Measurements from ENCODE around the gene TNFRSF8.
A peak's percentile ranks its signal among the peaks of the same experiment; 100 is the strongest.

Gene TNFRSF8

GRCh38 chr1:12161662-12162458 is 98.8 kb downstream of the TNFRSF8 start:
- peak; percentile 82 to 85 for DNase-seq

DNA sequence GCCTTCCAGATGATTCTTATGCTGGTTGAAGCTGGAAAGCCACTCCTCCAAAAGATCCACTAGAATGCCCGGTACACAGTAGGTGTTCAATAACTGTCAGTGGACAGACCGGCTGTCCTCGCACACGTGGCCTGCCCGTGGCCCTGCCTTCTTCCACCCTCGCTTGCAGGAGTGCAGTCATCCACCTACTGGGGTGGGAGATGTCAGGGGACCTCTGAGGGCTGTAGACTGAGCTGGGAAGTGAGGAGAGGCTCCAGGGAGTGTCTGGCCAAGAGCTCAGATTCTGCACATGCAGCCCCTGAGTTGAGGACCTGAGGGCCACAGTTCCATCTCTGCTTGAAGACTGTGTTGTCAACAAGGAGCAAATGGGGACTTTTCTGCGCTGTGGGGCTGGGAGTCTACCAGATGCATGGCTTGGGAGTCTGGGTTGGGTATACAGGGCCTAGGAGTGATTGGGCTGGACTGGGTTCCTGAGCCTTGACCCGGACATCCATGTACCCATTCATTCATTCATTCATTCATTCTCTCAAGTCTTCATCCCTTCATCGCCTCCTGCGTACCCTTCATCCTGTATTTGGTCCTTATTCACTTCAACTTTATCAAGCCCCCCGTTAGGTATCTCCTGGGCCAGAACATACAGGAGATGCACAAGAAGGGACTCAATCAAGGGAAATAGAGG is 99.5 kb downstream of the TNFRSF8 start:
- no peak for DNase-seq

GRCh38 chr1:12163210-12163609 is 100.1 kb downstream of the TNFRSF8 start:
- no peak for DNase-seq

DNA sequence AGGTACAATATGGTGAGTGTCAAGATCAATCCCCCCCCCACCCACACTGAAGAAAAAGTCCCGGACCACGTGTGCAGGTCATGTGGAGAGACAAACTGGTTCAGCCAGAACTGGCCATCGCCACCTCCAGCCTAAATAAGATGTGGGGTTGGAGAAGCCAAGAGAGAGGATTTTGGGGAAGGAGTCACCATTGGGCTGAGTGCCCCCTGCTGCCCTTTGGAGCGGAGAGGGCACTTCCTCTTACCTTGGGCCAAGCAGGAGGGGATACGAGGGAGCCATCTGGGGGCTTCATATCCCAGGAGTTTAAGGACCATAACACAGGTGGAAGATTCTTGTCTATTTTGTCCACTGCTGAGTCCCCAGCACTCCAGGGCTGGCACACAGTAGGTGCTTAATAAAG is 101.1 kb downstream of the TNFRSF8 start:
- DNase-seq, result no peak

GRCh38 chr1:12165342-12165741 is 102.2 kb downstream of the TNFRSF8 start:
- peak in 1 of 2 donors; percentile 49 for DNase-seq

- peak; percentile 78 to 82 for DNase-seq
Measured at GRCh38 chr1:12166834-12167492, 103.9 kb downstream of the TNFRSF8 start, which contains the start of gene TNFRSF1B. Gene TNFRSF1B, plus strand, starts transcription at chr1:12166991. Its CDS starts 101 bp downstream, at chr1:12167092.

- no peak for DNase-seq
Measured at GRCh38 chr1:12167493-12168429, 104.7 kb downstream of the TNFRSF8 start.

DNA sequence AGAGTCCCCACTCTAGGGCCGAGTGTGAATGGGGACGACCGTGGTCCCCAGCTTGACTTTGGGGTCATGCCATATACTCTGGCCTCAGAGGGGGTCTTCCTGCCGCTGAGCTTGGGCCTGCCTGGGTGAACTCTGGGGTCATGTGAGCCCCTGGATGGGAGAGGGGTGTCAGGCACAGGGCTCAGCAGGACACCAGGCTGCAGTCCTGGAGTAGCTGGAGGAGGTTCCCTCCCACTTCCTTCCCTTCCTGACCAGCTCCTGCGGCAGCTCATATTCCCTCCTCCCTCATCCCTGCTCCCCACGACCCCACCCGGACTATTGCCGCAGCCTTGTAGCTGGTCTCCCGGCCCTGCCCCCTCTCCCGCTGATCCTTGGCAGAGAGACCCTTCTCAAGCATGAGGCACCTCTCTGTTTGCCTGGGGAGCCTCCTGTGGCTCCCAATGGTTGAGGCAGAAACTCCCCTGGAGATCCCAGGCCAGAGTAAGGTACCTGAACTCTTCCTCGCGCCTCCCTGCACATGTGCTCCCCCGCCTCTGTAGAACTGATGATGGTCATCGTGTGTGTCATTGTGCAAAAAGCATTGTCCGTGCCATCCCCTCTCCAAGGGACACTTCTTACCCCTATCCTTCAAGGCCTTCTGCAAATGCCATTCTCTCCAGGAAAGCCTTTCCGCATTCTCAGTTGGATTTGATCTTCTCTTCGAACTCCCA is 105.5 kb downstream of the TNFRSF8 start:
- no peak for DNase-seq

GRCh38 chr1:12169442-12170135 is 106.5 kb downstream of the TNFRSF8 start:
- no peak for DNase-seq

DNA sequence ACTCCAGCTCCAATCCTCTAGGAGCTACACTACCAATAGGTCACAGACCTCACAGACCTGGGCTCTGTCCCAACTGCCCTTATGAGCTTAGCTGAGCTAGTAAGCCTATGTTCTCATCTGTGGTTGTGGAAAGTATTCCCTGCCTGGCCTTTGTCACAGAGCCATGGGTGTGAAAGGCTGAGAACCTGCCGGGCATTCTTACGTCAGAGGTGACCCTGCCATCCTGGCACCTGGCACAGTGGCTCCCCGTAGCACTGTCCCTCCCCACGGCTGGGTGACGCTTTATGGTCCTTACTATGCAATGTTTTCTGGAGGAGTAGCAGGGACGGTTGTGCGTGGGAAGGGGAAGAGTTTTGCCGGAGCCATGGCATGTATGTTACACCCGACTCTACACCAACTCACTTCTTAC is 107.2 kb downstream of the TNFRSF8 start:
- no peak for DNase-seq

- peak; percentile 50 to 73 for DNase-seq
Measured at GRCh38 chr1:12171206-12172041, 108.3 kb downstream of the TNFRSF8 start.

DNA sequence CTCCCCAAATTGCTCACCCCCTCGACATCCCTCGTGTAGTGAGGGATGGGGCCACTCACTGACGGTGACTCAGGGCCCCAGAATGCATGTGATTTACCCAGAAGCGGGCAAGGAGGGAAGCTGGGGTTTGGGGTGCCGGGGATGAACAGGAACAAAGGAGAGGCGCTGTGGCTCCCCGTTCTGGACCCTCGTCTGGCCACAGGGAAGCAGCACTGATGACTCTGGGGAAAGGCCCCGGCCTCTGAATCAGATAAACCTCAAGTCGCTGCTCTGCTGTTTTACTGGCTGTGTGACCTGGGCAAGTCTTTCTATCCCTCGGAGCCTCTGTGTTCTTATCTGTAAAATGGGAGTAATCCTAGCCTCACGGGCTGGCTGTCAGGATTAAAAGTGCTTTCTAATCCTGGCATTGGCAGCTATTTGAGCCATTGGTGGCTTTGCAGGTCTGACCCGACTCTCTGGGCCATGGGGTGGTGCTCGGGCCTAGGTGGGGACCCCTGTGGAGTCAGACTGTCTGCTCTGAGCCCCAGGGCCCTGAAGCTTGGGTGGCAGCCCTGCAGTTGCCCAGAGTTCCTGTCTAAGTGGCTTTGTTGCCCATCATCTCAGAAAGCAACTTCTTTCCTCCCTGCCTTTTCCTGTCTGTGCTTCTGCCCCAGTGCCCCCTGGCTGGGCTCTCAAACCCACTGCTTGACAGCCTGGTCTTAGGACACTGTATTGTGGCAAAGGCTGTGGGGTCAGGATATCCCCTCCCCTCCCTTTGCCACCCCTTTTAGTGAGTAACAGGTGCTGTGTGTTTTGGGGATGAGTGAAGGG is 109.1 kb downstream of the TNFRSF8 start:
- peak; percentile 55 to 72 for DNase-seq

DNA sequence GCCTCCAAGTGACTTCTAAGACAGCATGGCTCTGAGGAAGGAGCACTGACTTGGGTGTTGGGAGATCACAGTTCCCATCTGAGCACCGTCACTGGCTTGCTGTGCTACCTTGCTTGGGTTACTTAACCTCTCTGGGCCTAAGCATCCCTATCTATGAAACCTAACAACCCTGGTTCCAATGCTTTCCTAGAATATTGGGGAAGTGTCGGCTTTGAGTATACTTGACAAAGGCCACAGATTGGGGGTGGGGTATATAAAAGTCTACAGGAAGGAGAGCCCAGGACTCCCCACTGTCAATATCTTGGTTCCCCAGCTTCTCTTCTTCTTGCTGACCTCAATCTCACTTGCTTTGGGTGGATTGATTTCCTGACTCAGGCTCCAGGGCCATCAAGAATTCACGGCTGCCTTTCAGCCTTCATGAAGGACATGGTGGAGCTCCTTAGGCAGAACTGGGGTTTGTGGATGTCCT is 110.0 kb downstream of the TNFRSF8 start:
- no peak for DNase-seq

- peak; percentile 95 to 96 for DNase-seq
Measured at GRCh38 chr1:12173631-12174121, 110.6 kb downstream of the TNFRSF8 start.

DNA sequence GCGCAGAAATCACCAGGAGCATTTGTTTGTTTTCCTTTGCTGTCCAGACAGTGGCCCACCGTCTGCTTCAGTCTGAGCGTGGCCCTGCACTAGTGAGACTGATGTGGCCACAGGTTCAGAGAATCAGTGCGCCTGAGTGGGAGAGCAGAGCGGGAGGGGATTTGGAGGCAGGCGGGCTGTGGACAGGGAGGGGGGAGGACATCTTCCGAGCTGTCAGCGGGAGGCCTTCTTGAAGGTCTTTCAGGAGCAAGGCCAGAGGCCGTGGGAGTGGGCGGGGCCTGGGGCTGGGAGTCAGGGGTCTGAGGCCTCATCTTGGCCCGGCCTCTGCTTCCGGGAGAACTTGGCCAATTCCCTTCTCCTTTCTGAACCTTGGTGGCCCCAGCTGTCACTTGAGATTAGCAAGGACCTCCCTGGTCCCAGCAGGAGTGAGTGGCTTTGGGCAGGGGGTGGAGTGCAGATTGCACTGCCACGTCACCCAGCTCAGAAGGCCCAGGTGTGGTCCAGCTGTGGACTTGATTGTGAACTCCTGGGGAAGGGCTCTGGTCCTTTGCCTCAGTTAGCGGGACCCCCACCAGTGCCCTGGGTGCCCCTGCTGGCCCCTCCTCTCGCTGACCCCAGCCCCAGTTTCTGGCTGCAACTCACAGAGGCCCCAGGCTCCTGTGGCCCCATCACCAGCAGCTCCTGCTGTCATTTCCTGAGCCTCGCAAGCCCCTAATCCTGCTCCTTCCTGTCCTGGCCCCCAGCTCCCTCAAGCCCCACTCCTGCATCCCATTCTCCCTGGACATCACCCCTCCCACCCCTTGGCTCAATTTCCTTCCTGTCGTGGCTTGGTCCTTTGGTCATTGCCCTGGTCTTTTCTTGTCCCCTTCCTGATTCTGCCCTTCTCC is 112.1 kb downstream of the TNFRSF8 start:
- peak in 1 of 2 donors; percentile 46 for DNase-seq

DNA sequence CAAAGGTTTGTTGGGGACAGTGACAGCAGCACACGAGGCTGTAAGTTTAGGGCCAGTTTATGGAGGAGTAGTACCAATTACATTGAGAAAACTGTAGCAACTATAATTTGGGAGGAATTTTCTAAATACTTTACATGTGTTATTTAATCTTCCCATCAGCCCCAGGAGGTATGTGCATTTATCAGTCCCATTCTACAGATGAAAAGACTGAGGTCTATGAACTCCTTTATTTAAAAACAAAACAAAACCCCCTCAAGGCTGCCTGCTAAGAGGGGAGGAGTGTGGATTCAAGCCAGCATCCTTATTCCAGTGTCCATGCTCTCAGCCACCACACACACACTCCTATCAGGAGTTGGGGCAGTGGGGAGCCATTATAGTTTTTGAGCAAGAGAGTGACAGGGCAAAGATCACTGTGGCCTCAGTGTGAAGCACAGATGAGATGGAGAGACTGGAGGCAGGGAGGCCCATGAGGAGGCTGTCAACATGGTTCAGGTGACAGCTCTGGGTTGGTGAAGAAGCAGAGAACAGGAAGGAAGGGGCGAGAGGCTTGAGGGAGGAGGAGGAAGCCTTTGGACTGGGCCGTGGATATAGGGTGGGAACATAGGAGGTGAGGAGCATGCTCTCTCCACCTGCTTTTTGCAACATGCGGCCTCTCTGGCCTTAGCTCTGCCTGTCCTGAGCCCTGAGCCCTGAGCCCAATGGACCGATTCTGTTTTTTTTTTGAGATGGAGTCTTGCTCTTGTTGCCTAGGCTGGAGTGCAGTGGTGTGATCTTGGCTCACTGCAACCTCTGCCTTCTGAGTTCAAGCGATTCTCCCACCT is 113.4 kb downstream of the TNFRSF8 start:
- DNase-seq, result no peak

Measured in CD4-positive, alpha-beta T cell treated with Interleukin-1 beta for 1 hour (primary cell).